OCI-LY3 (cell line): ENCODE measurements around the gene GOSR2.

Experiments used
- H2AFZ ChIP-seq: fragments of 200-600, 300-600 bp; shearing (Covaris generic); 2 replicates; pipeline ENCODE4 v1.6.0; 2014; ENCODE audit warnings: antibody characterized with exemption, low read depth, low read length
- H3K27ac ChIP-seq: fragments of 200-600, 300-600 bp; sonication (generic); 2 replicates; pipeline ENCODE4 v1.5.1; 2014; ENCODE audit warnings: mild to moderate bottlenecking, low read length, moderate library complexity, mixed read lengths
- H3K27me3 ChIP-seq: fragments of 200-600, 300-600 bp; sonication (generic); 2 replicates; pipeline ENCODE4 v1.6.1; 2014; ENCODE audit warnings: low read depth, low read length, mixed read lengths
- H3K36me3 ChIP-seq: fragments of 200-600, 300-600 bp; sonication (generic); replicated peaks from 2 replicates; pipeline ENCODE3; 2014; ENCODE audit warnings: low read depth, low read length, mixed read lengths
- H3K4me1 ChIP-seq: fragments of 300-600, 200-600 bp; sonication (generic); 2 replicates; pipeline ENCODE4 v1.6.1; 2014; ENCODE audit warnings: low read length, mixed read lengths
- H3K4me2 ChIP-seq: fragments of 200-600, 300-600 bp; sonication (generic); 2 replicates; pipeline ENCODE4 v1.6.1; 2014; ENCODE audit warnings: low read length, mixed read lengths
- H3K4me3 ChIP-seq: fragments of 300-600, 200-600 bp; sonication (generic); 2 replicates; pipeline ENCODE4 v1.5.1; 2014; ENCODE audit warnings: antibody characterized with exemption, mild to moderate bottlenecking, low read length, moderate library complexity
- H3K79me2 ChIP-seq: fragments of 300-600, 200-600 bp; shearing (Covaris generic); 2 replicates; pipeline ENCODE4 v1.6.1; 2014; ENCODE audit warnings: mild to moderate bottlenecking, low read length, mixed read lengths
- H3K9ac ChIP-seq: fragments of 300-600, 200-600 bp; shearing (Covaris generic); 2 replicates; pipeline ENCODE4 v1.6.0; 2014; ENCODE audit warnings: mild to moderate bottlenecking, low read length, moderate library complexity
- H3K9me3 ChIP-seq: fragments of 200-600, 300-600 bp; shearing (Covaris generic); 2 replicates; pipeline ENCODE4 v1.6.1; 2014; ENCODE audit warnings: low read length, mixed read lengths; ENCODE audit not compliant: insufficient read depth
- H4K20me1 ChIP-seq: fragments of 200-600, 300-600 bp; sonication (generic); 2 replicates; pipeline ENCODE4 v1.6.1; 2016; ENCODE audit warnings: low read length, mixed read lengths; ENCODE audit not compliant: insufficient read depth
- CTCF ChIP-seq: fragments of 200-600, 300-600 bp; sonication (generic); IDR thresholded peaks from 2 replicates; pipeline ENCODE4 v1.5.1; 2014; ENCODE audit warnings: antibody characterized with exemption, low read length, low read depth
- EZH2phosphoT487 ChIP-seq: fragments of 200-600 bp; shearing (Covaris generic); IDR thresholded peaks from 2 replicates; pipeline ENCODE4 v1.6.1; 2018; ENCODE audit warnings: antibody characterized with exemption, mixed run types, low read depth

GOSR2 gene

GRCh38 chr17:46903762-46904672 lies 18.9 kb upstream of the GOSR2 start:
- Histone ChIP-seq H3K27me3 (no peaks in the 10 kb centered on the region), H3K79me2 (no peaks in the 10 kb centered on the region), H3K4me2 (no peak overlapping the region), H3K9ac (no peak overlapping the region), H2AFZ (no peak overlapping the region), H3K27ac (no peak overlapping the region), H3K4me3 (no peak overlapping the region), H3K36me3 (no peaks in the 10 kb centered on the region), H4K20me1 (no peaks in the 10 kb centered on the region), H3K4me1 (no peaks in the 10 kb centered on the region), H3K9me3 (no peaks in the 10 kb centered on the region)
- no peak for TF ChIP-seq EZH2phosphoT487
- TF ChIP-seq CTCF, result no peak

- Histone ChIP-seq H3K9ac (no peak overlapping the region), H3K36me3 (no peaks in the 10 kb centered on the region), H3K79me2 (no peaks in the 10 kb centered on the region), H4K20me1 (no peaks in the 10 kb centered on the region), H3K4me3 (no peak overlapping the region), H3K4me2 (no peak overlapping the region), H3K27ac (no peak overlapping the region), H3K9me3 (no peaks in the 10 kb centered on the region), H2AFZ (no peak overlapping the region), H3K4me1 (no peaks in the 10 kb centered on the region), H3K27me3 (peaks cover 5% of the 10 kb centered on the region; the same call in 1 of the 2 replicates)
- TF ChIP-seq CTCF (no peak), EZH2phosphoT487 (no peak)
Measured at GRCh38 chr17:46908068-46908737, 14.8 kb upstream of the GOSR2 start.

GRCh38 chr17:46910179-46910927 lies 12.6 kb upstream of the GOSR2 start:
- Histone ChIP-seq H3K36me3 (no peaks in the 10 kb centered on the region), H3K4me2 (no peak overlapping the region), H3K79me2 (no peaks in the 10 kb centered on the region), H3K27ac (no peak overlapping the region), H3K4me1 (no peaks in the 10 kb centered on the region), H4K20me1 (no peaks in the 10 kb centered on the region), H3K4me3 (no peak overlapping the region), H2AFZ (no peak overlapping the region), H3K27me3 (peaks cover 5% of the 10 kb centered on the region; the same call in 1 of the 2 replicates), H3K9ac (no peak overlapping the region), H3K9me3 (no peaks in the 10 kb centered on the region)
- no peak for TF ChIP-seq CTCF
- no peak for TF ChIP-seq EZH2phosphoT487
